NCI-H1417 (cell line): Measurements from ENCODE around the gene CRIP3.
A peak's percentile ranks its signal among the peaks of the same experiment; 100 is the strongest.

Experiments
- DNase-seq, 3 experiments: peaks; one replicate each; lab custom pipeline; 2025; lab: John Stamatoyannopoulos, UW

The CRIP3 gene

GRCh38 chr6:43273707-43274106 is 34.9 kb downstream of the CRIP3 start:
- no peak for DNase-seq

- DNase-seq: no peak
These were observed 36.7 kb downstream of the CRIP3 start for GRCh38 chr6:43271944-43272343.

- DNase-seq: no peak
These were observed 37.4 kb downstream of the CRIP3 start for GRCh38 chr6:43271103-43271815.

GRCh38 chr6:43269273-43270007 is 39.2 kb downstream of the CRIP3 start:
- DNase-seq: no peak

- DNase-seq: no peak
These were observed 39.8 kb downstream of the CRIP3 start for GRCh38 chr6:43268782-43269272.

- DNase-seq: no peak
These were observed 40.3 kb downstream of the CRIP3 start for GRCh38 chr6:43268355-43268700.

- peak in 1 of 3 experiments; percentile 55 for DNase-seq
These were observed 40.8 kb downstream of the CRIP3 start for GRCh38 chr6:43267619-43268354.

GRCh38 chr6:43265564-43265963 is 43.1 kb downstream of the CRIP3 start:
- no peak for DNase-seq

- no peak for DNase-seq
These were observed 44.0 kb downstream of the CRIP3 start for GRCh38 chr6:43264599-43265145.

GRCh38 chr6:43263314-43264178 is 45.1 kb downstream of the CRIP3 start:
- peak in 1 of 3 experiments; percentile 41 for DNase-seq

GRCh38 chr6:43262780-43263313 is 45.8 kb downstream of the CRIP3 start:
- no peak for DNase-seq

GRCh38 chr6:43262000-43262779 is 46.4 kb downstream of the CRIP3 start:
- no peak for DNase-seq

- DNase-seq: no peak
These were observed 47.4 kb downstream of the CRIP3 start for GRCh38 chr6:43261198-43261597.

GRCh38 chr6:43260791-43261190 is 47.8 kb downstream of the CRIP3 start:
- no peak for DNase-seq

- DNase-seq: no peak
These were observed 49.6 kb downstream of the CRIP3 start for GRCh38 chr6:43258807-43259686.

GRCh38 chr6:43258180-43258579 is 50.4 kb downstream of the CRIP3 start:
- no peak for DNase-seq

GRCh38 chr6:43257367-43258145 is 51.1 kb downstream of the CRIP3 start:
- no peak for DNase-seq

- no peak for DNase-seq
These were observed 51.8 kb downstream of the CRIP3 start for GRCh38 chr6:43256670-43257366.
